Liver (tissue), 3 donors: Measurements from ENCODE around the gene PLSCR3.

Experiments
- FOXA1 ChIP-seq: IDR thresholded peaks from 2 replicates; pipeline ENCODE4 v1.6.1; 2016; ENCODE audit warnings: antibody characterized with exemption
- HNF4G ChIP-seq: IDR thresholded peaks from 2 replicates; pipeline ENCODE4 v1.6.1; 2016; ENCODE audit warnings: antibody characterized with exemption
- JUND ChIP-seq, 2 donors: IDR thresholded peaks; 2 replicates each; pipeline ENCODE4 v1.6.1; 2016; ENCODE audit warnings: antibody characterized with exemption in 2 of 2
- RAD21 ChIP-seq, 2 donors: IDR thresholded peaks; 2 replicates each; pipeline ENCODE4 v1.6.1; 2016; ENCODE audit warnings: antibody characterized with exemption in 2 of 2, mild to moderate bottlenecking in 2 of 2
- REST ChIP-seq: IDR thresholded peaks from 2 replicates; pipeline ENCODE4 v1.6.1; 2016; ENCODE audit warnings: antibody characterized with exemption, mild to moderate bottlenecking
- SP1 ChIP-seq: IDR thresholded peaks from 2 replicates; pipeline ENCODE4 v1.6.1; 2018; ENCODE audit warnings: antibody characterized with exemption, mild to moderate bottlenecking
- YY1 ChIP-seq: IDR thresholded peaks from 2 replicates; pipeline ENCODE4 v1.6.1; 2016; ENCODE audit warnings: antibody characterized with exemption, mild to moderate bottlenecking
- TF ChIP-seq, protein P1 (sequence below): fragments of 150-350 bp; IDR thresholded peaks from 2 replicates; pipeline ENCODE4 v1.5.1; 2017; ENCODE audit warnings: improper control_type of control experiment, low read depth, low read length; ENCODE audit not compliant: missing input control
- TF ChIP-seq, protein P2 (sequence below): IDR thresholded peaks from 2 replicates; pipeline ENCODE4 v1.6.1; 2016; ENCODE audit warnings: antibody characterized with exemption
- donor health status: healthy.
- donor health status: healthy.

DNA sequence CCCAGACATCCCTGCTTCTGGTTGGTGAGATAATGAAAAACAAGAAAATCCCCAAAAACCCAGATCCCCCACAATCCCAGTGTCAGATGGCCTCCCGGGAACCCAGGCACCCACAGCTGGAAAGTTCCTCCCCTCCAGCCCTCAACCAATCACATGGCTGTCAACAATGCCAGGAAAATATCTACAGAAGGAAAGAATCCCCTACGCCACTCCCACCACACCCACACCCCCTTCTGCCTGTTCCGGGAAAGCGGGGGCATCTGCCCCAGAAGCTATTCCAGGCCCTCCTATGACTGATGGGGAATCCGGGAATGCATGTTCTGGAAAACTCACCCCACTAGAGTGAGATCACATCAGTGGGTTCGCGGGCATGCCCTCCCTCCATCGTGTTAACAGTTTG is 37.6 kb downstream of the PLSCR3 start:
- TF ChIP-seq, protein P1, sequence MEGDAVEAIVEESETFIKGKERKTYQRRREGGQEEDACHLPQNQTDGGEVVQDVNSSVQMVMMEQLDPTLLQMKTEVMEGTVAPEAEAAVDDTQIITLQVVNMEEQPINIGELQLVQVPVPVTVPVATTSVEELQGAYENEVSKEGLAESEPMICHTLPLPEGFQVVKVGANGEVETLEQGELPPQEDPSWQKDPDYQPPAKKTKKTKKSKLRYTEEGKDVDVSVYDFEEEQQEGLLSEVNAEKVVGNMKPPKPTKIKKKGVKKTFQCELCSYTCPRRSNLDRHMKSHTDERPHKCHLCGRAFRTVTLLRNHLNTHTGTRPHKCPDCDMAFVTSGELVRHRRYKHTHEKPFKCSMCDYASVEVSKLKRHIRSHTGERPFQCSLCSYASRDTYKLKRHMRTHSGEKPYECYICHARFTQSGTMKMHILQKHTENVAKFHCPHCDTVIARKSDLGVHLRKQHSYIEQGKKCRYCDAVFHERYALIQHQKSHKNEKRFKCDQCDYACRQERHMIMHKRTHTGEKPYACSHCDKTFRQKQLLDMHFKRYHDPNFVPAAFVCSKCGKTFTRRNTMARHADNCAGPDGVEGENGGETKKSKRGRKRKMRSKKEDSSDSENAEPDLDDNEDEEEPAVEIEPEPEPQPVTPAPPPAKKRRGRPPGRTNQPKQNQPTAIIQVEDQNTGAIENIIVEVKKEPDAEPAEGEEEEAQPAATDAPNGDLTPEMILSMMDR: no peak
- TF ChIP-seq, protein P2, sequence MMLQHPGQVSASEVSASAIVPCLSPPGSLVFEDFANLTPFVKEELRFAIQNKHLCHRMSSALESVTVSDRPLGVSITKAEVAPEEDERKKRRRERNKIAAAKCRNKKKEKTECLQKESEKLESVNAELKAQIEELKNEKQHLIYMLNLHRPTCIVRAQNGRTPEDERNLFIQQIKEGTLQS: no peak
- TF ChIP-seq RAD21 (IDR thresholded peaks at IDR 0.05): no peak
- no peak for TF ChIP-seq YY1
- no peak for TF ChIP-seq SP1
- no peak for TF ChIP-seq REST
- no peak for TF ChIP-seq HNF4G
- no peak for TF ChIP-seq FOXA1
- no peak for TF ChIP-seq JUND (IDR thresholded peaks at IDR 0.05)
